HG02610 (cell line): ENCODE measurements around the gene TGFA.
A peak's percentile ranks its signal among the peaks of the same experiment; 100 is the strongest.

ENCODE experiments used
- ATAC-seq: cut with Tn5 transposase; IDR thresholded peaks from one replicate; pipeline ENCODE4 v1.9.1; 2021; ENCODE audit warnings: mild to moderate bottlenecking, moderate library complexity; ENCODE audit not compliant: unreplicated experiment

The TGFA gene

GRCh38 chr2:70553584-70554337, at the start of gene TGFA:
TGFA (minus strand) TSS chr2:70553826; CDS start chr2:70553767, 59 bp downstream.
- peak; percentile 71 for ATAC-seq

- ATAC-seq = no peak
Measured at GRCh38 chr2:70603066-70603465, 49.4 kb upstream of the TGFA start.

GRCh38 chr2:70598197-70598596, 44.6 kb upstream of the TGFA start:
- ATAC-seq = no peak

GRCh38 chr2:70596739-70597138, 43.1 kb upstream of the TGFA start:
- ATAC-seq = no peak

- no peak for ATAC-seq
Measured at GRCh38 chr2:70596293-70596692, 42.7 kb upstream of the TGFA start.

GRCh38 chr2:70583091-70583490, 29.5 kb upstream of the TGFA start:
- no peak for ATAC-seq

- no peak for ATAC-seq
Measured at GRCh38 chr2:70580352-70580751, 26.7 kb upstream of the TGFA start.

GRCh38 chr2:70574618-70575017, 21.0 kb upstream of the TGFA start:
- no peak for ATAC-seq

GRCh38 chr2:70574109-70574508, 20.5 kb upstream of the TGFA start:
- no peak for ATAC-seq

GRCh38 chr2:70570041-70570661, 16.5 kb upstream of the TGFA start:
- ATAC-seq = no peak

GRCh38 chr2:70569559-70569958, 15.9 kb upstream of the TGFA start:
- ATAC-seq = no peak

- no peak for ATAC-seq
Measured at GRCh38 chr2:70566906-70567305, 13.3 kb upstream of the TGFA start.

- ATAC-seq = no peak
Measured at GRCh38 chr2:70566464-70566863, 12.8 kb upstream of the TGFA start.

- no peak for ATAC-seq
Measured at GRCh38 chr2:70565039-70565731, 11.6 kb upstream of the TGFA start.

- no peak for ATAC-seq
Measured at GRCh38 chr2:70561893-70562292, 8.3 kb upstream of the TGFA start.

GRCh38 chr2:70560442-70560841, 6.8 kb upstream of the TGFA start:
- ATAC-seq = no peak

- no peak for ATAC-seq
Measured at GRCh38 chr2:70560040-70560439, 6.4 kb upstream of the TGFA start.

- no peak for ATAC-seq
Measured at GRCh38 chr2:70558195-70558808, 4.7 kb upstream of the TGFA start.

GRCh38 chr2:70557171-70557838, 3.7 kb upstream of the TGFA start:
- no peak for ATAC-seq

- ATAC-seq = no peak
Measured at GRCh38 chr2:70556608-70557007, 3.0 kb upstream of the TGFA start.

- ATAC-seq = no peak
Measured at GRCh38 chr2:70554338-70554892, 789 bp upstream of the TGFA start.
